Upper lobe of left lung (tissue), 6 donors: Measurements from ENCODE around the gene PARP12. TPM values are rescaled to one million over a fixed set of nuclear protein-coding genes. Genes with fewer than 3 reads are reported as not detected.

Experiments used
- ATAC-seq, 2 donors: fragments of 200-7000 bp; cut with Tn5 transposase; one replicate each; pipeline ENCODE4 v1.9.1; 2022; ENCODE audit warnings: mild to moderate bottlenecking in 2 of 2, moderate library complexity in 2 of 2; ENCODE audit not compliant: low FRiP score in 2 of 2
- DNase-seq, 2 donors: peaks; one replicate each; pipeline ENCODE4 v3.0.0-alpha.2; 2019 to 2020
- H3K27ac ChIP-seq, 4 donors: fragments of 200-600 bp; sonication (generic); one replicate each; pipeline ENCODE4 v1.5.1; 2016 to 2019
- H3K27me3 ChIP-seq, 4 donors: fragments of 200-600 bp; sonication (generic); one replicate each; pipeline ENCODE4 v1.5.1; 2017 to 2019
- H3K36me3 ChIP-seq, 4 donors: fragments of 200-600 bp; sonication (generic); one replicate each; pipeline ENCODE4 v1.5.1; 2016 to 2019
- H3K4me1 ChIP-seq, 4 donors: fragments of 200-600 bp; sonication (generic); one replicate each; pipeline ENCODE4 v1.5.1; 2018 to 2019
- H3K4me3 ChIP-seq, 4 donors: fragments of 200-600 bp; sonication (generic); one replicate each; pipeline ENCODE4 v1.5.1; 2017 to 2019; ENCODE audit warnings: mild to moderate bottlenecking in 2 of 4, moderate library complexity in 1 of 4
- H3K9me3 ChIP-seq, 4 donors: fragments of 200-600 bp; sonication (generic); one replicate each; pipeline ENCODE4 v1.5.1; 2018 to 2019
- CTCF ChIP-seq, 6 experiments: fragments of 450-650 bp in 4 of 6; fragments of 200-600 bp in 2 of 6; sonication (generic) in 2 of 6; IDR thresholded peaks; one replicate each; pipeline ENCODE4 v1.5.1; 2016 to 2019; ENCODE audit warnings: antibody characterized with exemption in 6 of 6
- EP300 ChIP-seq, 4 donors: sonication (generic); formaldehyde crosslinking; IDR thresholded peaks; one replicate each; pipeline ENCODE4 v1.5.1; 2017; ENCODE audit warnings: antibody characterized with exemption in 4 of 4, control low read depth in 2 of 4
- POLR2A ChIP-seq, 4 donors: fragments of 450-650 bp; IDR thresholded peaks; one replicate each; pipeline ENCODE4 v1.5.1; 2016 to 2017; ENCODE audit warnings: antibody characterized with exemption in 4 of 4, mild to moderate bottlenecking in 2 of 4
- POLR2AphosphoS5 ChIP-seq, 2 donors: sonication (generic); formaldehyde crosslinking; IDR thresholded peaks; one replicate each; pipeline ENCODE4 v1.5.1; 2017; ENCODE audit warnings: antibody characterized with exemption in 2 of 2
- WGBS, 2 donors: methylation state at CpG; one replicate each; pipeline ENCODE4 v1.1.5; 2017 to 2018; 5-methylcytosine and 5-hydroxymethylcytosine counted together
- total RNA-seq, 6 donors: library from RNA; depleted of rRNA in 4 of 6; stranded (reverse); fragments of >200 nt in 4 of 6; gene quantifications; one replicate each; pipeline versions ENCODE4 v1.1.0 to v1.2.1, GENCODE V29; 2016 to 2021
- donor health status: DM: no; HTN: no; CAD: no; lungs with moderate emphysema.
- donor health status: DM: no; HTN: yes; CAD: no; lungs with severe emphysema.

PARP12 gene
- total RNA-seq, 6 donors from 2014 or later = 74.8 to 151 (median 100) TPM

- 76 to 78% methylated on average over 7 of the region's 7 CpGs for WGBS, 2 donors
- H3K4me1 ChIP-seq = peaks cover 0 to 3% (median 0%) of the 10 kb centered on the region in 4 donors
- H3K27me3 ChIP-seq = no peaks in the 10 kb centered on the region
- ATAC-seq (no peak), DNase-seq (no peak)
- TF ChIP-seq EP300 (IDR thresholded peaks at IDR 0.05) (no peak), POLR2A (IDR thresholded peaks at IDR 0.05) (no peak), POLR2AphosphoS5 (IDR thresholded peaks at IDR 0.05) (no peak), CTCF (IDR thresholded peaks at IDR 0.05) (no peak)
- no peaks in the 10 kb centered on the region for H3K9me3 ChIP-seq
- H3K4me3 ChIP-seq = no peak overlapping the region
- H3K27ac ChIP-seq = no peak overlapping the region
- H3K36me3 ChIP-seq = no peaks in the 10 kb centered on the region
These were observed 18.2 kb upstream of the PARP12 start for GRCh38 chr7:140080919-140081318.

GRCh38 chr7:140079121-140079536 lies 16.4 kb upstream of the PARP12 start:
- TF ChIP-seq CTCF (IDR thresholded peaks at IDR 0.05) (peak in 3 of 6 experiments; percentile 24 to 28 (median 27)), POLR2A (IDR thresholded peaks at IDR 0.05) (no peak)
- no peak overlapping the region for H3K27ac ChIP-seq
- no peaks in the 10 kb centered on the region for H3K36me3 ChIP-seq
- WGBS, 2 donors = 55 to 59% methylated on average over 6 of the region's 6 CpGs
- ATAC-seq (peak in 1 of 2 donors; percentile 31), DNase-seq (no peak)
- H3K4me1 ChIP-seq = no peaks in the 10 kb centered on the region
- H3K27me3 ChIP-seq = no peaks in the 10 kb centered on the region
- no peaks in the 10 kb centered on the region for H3K9me3 ChIP-seq
- H3K4me3 ChIP-seq = no peak overlapping the region

- no peaks in the 10 kb centered on the region for H3K36me3 ChIP-seq
- no peaks in the 10 kb centered on the region for H3K27me3 ChIP-seq
- 72 to 78% methylated on average over 13 of the region's 13 CpGs for WGBS, 2 donors
- ATAC-seq (no peak), DNase-seq (no peak)
- H3K9me3 ChIP-seq = no peaks in the 10 kb centered on the region
- H3K27ac ChIP-seq = no peak overlapping the region
- TF ChIP-seq EP300 (IDR thresholded peaks at IDR 0.05) = no peak
- TF ChIP-seq POLR2A (IDR thresholded peaks at IDR 0.05) = no peak
- no peak for TF ChIP-seq CTCF (IDR thresholded peaks at IDR 0.05)
- no peak for TF ChIP-seq POLR2AphosphoS5 (IDR thresholded peaks at IDR 0.05)
- no peaks in the 10 kb centered on the region for H3K4me1 ChIP-seq
- no peak overlapping the region for H3K4me3 ChIP-seq
These were observed 15.6 kb upstream of the PARP12 start for GRCh38 chr7:140078392-140078791.

GRCh38 chr7:140074780-140075179 lies 12.0 kb upstream of the PARP12 start:
- ATAC-seq = peak in 1 of 2 donors; percentile 29

More at GRCh38 chr7:140074780-140075179, 12.0 kb upstream of the PARP12 start:
- no peaks in the 10 kb centered on the region for H3K27me3 ChIP-seq
- DNase-seq = no peak
- H3K27ac ChIP-seq = no peak overlapping the region
- WGBS, 2 donors = 65 to 80% methylated on average over 6 of the region's 6 CpGs
- H3K4me1 ChIP-seq = no peaks in the 10 kb centered on the region
- H3K4me3 ChIP-seq = no peak overlapping the region
- no peaks in the 10 kb centered on the region for H3K36me3 ChIP-seq
- peaks cover 0 to 6% (median 0%) of the 10 kb centered on the region in 4 donors for H3K9me3 ChIP-seq
- no peak for TF ChIP-seq POLR2AphosphoS5 (IDR thresholded peaks at IDR 0.05)
- TF ChIP-seq POLR2A (IDR thresholded peaks at IDR 0.05) = no peak
- TF ChIP-seq EP300 (IDR thresholded peaks at IDR 0.05) = no peak
- no peak for TF ChIP-seq CTCF (IDR thresholded peaks at IDR 0.05)
